Measurements from ENCODE around the gene CA5B.
"Not testable (repeated sequence)": the region's sequence is repeated elsewhere in the genome, so short reads cannot be mapped to it uniquely, and the experiment has no call there.

Gene CA5B, protein sequence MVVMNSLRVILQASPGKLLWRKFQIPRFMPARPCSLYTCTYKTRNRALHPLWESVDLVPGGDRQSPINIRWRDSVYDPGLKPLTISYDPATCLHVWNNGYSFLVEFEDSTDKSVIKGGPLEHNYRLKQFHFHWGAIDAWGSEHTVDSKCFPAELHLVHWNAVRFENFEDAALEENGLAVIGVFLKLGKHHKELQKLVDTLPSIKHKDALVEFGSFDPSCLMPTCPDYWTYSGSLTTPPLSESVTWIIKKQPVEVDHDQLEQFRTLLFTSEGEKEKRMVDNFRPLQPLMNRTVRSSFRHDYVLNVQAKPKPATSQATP

DNA sequence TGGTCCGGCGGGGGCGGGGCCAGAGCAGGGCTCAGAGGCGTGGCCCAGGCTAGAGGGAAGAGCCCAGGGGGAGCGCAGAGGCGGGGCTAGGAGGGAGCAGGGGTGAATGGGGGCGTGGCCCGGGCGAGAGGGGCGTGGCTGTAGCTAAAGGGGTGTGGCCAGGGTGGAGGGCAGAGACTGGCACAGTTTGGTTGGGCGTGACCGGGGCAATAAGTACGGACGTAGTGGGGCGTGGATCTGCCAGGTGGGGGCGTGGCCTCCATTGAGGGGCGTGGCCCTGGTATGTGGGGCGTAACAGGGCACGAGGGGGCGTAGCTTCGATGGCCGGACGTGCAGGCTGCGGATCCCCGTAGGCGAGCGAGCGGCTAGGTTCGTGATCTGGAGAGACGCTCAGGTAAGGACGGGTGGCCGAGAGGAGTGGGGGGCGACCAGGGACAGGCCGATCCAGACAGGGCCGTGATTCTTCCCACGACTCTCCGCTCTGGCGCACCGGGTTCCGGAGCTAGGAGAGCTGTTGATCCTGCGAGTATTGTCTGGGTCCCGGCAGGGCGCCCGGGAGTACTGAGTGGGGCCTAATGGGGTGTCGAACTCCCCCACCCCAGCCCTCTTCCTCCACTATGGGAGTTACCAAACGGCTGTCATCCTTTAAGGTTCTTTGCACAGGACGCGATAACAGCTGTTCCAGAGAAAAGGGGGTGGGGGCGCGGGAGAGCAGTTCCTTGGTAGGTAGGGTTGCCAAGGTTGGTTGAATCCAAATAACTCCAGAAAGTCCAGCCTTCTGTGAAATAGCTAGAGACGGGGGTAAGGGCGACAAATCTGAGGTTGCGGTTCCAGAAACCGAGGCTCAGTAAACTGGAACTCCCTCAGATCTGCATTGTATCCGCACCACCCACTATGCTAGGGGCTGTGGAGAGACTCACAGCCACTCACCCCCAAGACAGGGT lies at the start of gene CA5B:
Gene CA5B, plus strand, starts transcription at position 312 of the 944 bp plus-strand sequence. CDS start 11,754 bp downstream, outside the sequence.
- peak; percentile 87 for DNase-seq

DNA sequence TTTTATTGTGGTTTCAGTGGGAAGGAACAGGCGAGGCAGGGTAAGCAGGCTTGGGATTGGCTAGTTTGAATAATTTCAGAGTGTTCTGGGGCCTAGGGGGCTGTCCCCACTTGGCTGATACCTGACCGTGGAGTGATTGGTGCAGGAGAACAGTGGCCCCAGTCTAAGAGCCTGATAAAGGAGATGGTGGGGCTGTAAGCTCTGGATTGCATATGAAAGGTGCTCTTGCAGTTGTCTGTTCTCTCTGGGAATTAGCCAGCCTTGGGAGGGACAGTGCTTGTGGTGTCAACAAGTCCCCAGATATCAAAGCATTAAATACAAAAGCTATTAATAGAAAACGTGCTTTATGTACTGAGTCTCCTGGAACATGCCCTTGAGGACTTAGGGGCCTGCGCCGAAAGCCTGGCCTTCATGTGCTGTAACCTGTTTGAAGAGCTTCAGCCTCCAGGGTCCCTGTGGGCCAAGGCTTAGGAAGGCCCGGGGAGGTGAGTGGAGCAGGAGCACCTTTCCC lies 43.1 kb upstream of the CA5B start:
- no peak for DNase-seq

DNA sequence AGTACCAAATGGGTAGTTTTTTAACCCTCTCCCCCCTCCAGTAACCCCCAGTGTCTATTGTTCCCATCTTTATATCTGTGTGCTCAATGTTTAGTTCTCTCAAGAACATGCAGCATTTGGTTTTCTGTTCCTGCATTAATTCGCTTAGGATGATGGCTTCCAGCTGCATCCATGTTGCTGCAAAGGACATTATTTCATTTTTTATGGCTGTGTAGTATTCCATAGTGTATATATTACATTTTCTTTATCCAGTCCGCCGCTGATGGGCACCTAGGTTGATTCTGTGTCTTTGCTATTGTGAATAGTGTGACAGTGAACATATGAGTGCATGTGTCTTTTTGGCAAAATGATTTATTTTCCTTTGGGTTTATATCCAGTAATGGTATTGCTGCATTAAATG lies 41.6 kb upstream of the CA5B start:
- no peak for DNase-seq

DNA sequence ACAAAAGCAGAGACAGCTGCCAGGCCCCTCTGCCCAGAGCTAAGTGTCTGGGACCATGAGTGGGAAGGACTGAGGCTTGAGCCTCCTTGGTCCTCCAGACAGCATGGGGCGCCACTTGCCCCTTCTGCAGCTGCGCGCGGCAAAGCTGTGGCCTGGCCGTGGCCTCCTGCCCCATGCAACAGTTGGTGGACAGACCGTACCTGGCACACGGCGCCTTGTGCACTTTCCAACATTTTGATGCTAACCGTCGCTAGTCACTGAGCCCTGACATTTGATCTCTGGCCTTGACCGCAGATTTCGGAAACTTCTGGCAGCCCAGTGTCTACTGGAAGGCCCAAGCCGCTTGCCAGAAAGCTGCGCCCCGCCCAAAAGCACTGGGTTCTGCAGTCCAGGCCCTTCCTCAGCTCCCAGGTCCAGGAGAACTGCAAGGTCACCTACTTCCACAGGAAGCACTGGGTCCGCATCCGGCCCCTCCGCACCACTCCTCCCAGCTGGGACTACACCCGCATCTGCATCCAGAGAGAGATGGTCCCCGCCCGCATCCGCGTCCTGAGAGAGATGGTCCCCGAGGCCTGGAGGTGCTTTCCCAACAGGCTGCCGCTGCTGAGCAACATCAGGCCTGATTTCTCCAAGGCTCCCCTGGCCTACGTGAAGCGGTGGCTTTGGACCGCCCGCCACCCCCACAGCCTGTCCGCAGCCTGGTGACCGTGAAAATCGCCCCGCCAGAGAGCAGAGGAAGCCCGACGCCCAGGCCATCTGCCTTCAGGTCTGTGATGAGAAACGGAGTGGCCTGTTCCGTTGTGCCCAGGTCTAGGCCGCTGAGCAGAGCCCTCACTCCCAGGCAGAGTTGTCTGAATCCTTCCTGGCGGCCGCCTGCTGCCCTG lies 35.3 kb upstream of the CA5B start:
- no peak for DNase-seq

DNA sequence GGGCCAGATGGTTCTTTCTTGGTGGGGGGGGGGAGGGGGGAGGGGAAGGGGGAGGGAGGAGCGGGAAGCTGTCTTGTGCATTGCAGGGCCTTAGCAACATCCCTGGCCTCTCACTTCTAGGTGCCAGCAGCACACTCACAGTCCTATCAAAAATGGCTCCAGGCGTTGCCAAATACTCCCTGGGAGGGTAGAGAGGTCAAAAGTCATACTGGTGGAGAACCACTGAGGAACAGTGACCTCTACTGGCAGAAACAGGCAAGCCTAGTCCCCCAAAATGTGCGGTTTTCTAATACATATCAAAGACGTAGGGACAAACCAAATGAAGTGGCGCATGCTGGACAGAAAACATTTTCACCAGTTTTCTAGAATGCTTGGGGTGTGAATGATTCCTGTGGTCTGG lies 34.3 kb upstream of the CA5B start:
- not testable (repeated sequence) for DNase-seq

DNA sequence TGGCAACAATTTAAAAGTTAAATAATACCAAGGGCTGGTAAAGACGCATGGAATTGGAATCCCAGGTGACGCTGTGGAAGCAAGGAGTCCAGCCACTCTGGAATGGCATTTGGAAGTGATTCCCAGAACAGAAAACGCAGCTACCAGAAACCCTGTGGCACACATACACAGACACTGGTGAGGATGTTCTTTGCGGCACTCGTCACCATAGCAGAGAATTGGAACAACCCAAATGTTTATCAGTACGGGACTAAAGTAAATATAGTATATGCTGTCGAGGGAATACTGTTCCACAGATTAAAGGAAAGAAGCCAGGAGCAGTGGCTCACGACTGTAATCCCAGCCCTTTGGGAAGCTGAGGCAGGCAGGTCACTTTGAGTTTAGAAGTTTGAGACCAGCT lies 33.8 kb upstream of the CA5B start:
- not testable (repeated sequence) for DNase-seq

DNA sequence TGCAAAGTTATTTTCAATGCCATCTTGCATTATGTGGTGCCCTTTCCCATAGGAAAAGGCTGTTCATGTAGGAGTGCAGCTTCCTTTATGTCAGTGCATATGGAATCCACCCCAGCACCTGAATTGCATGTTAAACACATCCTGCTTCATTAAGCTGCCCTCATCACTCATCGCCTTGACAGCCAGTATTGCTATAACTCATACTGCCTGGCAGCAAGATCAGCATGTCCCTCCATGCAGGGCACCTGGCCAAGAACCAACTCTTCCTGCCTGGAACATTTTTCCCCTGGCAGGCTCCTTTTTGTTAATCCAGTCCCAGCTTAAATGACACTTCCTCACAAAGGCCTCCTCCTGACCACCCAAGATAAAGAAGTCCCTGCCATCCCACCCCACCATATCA lies 23.5 kb upstream of the CA5B start:
- DNase-seq = no peak

DNA sequence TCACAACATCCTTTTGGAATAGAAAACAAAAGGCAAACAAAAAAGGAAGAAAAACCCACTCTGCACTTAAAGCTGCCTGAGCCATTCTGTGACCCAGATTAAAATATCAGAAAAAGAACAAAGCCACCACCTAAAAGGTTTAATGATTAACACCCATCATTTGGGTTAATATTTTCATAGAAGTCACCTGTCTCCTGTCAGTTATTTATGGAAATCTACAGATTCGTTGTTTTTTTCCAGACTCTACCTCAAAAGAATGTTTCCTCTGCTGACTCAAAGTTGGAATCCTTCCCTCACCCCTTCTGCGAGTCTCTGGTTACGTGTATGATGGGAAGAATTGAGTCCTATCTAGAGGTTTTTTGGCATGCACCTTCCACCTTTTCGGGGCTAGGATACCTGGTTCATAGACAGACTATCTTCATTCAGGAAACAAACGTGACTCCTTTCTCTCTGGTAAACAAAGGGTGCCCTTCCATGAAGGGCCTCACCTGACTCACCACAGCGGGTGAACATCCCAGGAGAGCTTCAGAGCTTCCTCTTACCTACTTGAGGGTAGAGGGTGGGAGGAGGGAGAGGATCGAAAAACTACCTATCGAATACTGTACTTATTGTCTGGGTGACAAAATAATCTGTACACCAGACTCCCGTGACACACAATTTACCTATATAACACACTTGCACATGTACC lies 19.6 kb upstream of the CA5B start:
- DNase-seq = no peak

DNA sequence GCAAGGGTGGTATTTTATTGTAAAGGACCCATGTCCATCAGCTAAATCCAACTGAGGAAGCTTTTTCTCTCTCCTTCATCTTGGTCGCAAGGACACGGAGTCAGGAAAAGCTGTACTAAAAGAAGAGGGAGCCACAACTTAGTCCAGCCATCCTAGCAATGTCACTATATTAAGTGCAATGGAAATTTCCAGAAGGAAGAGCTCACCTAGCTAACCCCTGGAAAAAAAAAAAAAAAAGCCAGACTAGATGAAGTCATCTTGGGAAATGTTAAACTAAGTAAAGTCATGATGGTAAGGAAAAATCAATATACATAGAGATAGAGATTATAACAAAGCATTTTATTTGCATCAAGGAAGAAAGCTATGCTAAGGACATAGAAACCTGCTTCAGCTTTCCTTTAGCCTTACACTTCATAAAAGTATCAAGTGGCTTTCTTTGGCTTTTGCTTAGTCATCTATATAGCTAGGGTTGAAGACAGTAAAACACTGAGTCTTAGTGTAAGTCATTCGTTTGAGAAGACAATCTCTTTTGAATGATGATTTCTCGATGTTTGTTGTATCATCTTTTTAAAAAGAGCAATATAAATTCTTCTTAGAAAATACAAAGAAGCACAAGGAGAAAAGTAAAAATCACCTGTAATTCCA lies 18.6 kb upstream of the CA5B start:
- no peak for DNase-seq

DNA sequence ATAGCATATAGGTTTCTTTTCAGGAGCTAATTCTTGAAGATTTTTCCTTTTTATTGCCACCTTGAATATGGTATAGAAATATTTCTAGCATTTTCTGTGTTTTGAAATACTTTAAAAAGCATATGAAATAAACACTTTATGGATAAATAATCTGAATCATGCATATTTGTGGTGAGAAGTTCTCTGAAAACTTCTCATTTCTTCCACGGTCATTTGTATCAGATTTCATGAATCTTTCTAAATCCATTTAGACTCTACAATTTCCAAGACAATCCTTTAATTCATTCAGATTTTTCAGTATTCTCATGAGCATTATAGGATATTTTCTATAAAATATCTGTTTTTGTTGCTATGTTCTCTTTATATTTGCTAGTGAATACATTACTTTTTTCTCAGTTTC lies 16.2 kb upstream of the CA5B start:
- no peak for DNase-seq

DNA sequence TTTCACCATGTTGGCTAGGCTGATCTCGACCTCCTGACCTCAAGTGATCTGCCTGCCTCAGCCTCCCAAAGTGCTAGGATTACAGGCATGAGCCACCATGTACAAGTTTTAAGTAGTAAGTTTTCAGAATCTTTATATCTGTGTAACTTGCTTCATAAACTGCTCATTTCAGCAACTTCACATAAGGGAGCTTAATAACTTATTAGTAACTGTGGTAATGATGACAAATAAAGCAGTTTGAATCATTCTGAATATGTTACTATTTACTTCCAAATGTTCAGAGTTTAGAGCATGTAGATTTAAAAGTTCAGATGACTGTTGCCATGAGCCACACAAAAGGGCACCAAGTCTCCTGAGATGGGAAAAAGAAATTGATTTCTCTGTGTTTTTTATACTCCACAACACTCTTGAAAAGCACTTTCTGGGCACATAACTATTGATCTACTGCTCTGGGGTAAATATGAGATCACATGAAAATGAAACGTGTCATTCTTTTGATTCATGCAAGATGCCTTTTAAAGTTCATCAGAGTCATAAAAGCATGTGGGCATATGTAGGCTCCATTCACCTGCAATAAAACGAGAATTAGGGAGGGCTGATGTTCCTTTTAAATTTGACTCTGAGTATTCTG lies 14.1 kb upstream of the CA5B start:
- no peak for DNase-seq

DNA sequence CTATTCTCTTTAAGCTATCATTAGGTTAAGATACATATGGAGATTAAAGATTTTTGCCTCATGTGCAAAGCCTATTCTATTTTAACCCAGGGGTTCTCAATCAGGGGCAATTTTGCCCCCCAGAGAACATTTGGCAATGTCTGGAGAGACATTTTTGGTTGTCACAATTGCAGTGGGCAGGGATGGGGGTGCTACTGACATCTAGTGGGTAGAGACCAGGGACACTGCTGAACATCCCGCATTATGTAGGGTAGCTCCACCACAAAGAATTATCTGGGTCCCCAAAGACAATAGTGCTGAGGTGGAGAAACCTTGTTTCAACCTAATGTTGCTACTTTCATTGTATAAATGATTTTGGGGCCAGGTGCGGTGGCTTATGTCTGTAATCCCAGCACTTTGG lies 13.2 kb upstream of the CA5B start:
- DNase-seq = no peak

DNA sequence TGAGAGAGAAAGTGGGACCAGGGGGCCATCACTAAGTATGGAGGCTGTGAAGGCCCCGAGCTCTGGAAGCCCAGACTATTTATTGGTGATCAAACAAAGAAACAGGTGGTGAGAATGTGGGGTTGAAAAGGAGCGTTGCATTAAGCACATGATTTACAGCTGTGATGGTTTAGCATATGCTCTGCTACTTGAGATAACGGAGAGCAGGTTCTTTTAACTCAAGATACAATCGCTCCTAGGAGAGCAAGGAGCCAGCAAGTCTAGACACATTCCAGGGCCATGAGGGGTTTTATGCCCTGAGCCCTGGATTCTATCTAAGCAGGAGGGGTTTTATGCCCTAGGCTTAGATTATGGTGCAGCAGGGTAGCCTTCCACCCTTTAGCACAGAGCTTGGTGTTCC lies 6.7 kb upstream of the CA5B start:
- DNase-seq = not testable (repeated sequence)

DNA sequence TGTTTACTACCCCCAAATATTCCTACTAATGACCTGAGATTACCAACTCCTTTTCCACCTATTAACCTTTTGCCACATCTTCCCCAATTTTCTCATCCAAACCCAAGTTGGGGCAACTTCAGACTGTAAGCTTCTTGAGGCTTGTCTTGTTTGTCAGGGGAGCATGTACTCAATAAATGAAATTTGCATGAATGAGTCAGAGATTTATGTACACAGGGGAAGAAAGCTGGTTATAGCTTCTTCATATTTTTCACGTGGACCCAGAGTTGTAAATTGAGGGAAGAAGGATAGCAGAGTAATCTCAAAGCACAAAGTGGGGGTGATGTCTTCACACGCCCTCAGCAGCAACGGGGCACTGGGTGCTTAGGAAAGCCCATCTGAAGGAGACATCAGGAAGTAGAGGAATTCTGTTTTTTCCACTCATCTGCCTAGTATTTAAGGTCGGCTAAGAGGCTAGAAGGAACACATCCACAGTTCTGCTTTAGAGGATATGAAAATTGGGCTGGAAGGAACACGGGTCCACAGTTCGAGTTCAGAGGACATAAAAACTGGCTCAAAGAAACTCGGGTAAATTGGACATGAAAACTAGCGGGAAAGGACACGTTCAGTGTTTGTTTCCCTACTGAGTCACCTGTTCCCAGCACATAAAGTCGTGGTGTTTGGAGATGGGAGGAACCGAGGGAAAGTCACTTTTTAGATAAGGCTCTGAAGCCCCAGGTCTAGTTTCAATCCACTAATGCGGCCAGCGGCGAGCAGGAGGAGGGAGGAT lies 696 bp upstream of the CA5B start:
- no peak for DNase-seq

DNA sequence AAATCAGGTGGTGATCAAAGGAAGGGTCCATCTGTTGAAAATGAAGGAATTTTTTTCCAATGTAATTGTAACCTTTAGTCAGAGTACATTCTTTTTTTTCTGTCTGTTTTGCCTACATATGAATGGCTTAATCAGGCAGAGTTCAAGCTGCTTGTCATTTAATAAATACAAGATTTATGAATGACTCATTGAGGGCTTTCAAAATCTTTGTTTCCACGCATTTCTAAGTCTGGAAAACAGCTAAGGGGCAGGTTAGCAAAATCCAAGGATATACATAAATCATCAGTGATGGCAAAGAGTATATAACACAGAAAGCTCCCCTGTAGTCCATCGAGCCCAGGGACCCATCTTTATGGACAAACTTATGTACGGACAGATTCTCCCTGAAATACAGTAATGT lies 1.8 kb downstream of the CA5B start:
- DNase-seq = no peak

DNA sequence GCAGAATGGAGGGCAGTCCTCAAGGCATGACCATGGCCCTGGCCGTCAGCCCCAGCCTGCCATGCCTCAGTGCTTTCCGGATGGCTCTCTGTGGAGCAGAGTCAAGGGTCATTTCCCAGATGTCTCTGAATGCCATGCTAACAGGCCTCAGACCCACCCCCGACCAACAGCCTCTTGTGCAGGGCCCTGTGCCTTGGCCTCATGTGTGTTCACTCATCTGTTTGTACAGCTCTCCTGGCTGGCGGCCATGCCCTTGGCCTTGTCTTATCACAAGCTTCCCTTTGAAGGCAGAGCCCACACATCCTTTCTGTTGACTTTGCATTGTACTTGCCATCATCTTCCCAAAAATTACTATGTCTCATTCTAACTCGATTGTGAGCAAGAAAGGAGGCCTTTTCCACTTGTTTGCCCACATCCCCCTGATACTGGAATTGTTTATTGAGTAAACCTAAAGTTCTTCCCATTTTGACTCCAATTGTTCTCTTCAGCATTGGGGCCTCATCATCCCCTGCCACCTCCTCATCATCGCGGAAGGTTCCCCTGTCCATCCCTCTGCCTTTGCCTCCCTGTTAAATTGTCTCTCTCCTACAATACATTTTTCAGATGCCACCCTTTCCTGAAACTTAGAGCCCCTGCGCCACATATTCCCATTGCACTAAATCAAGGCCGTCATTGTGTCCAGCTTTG lies 6.3 kb downstream of the CA5B start:
- no peak for DNase-seq

DNA sequence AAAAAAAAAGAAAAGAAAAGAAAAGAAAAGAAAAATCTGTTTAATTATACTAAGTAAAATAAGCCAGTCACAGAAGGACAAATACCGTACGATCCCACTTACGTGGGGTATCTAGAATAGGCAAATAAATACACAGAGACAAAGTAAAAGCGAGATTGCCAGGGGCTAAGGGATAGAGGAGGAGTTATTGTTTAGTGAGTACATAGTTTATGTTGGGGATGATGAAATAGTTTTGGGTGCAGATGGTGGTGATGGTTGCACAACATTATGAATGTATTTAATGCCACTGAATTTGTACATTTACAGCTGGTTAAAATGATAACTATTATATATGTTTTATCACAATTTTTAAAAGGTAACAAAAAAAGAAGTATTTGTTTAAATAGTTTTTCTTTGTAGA lies 7.1 kb downstream of the CA5B start:
- no peak for DNase-seq

DNA sequence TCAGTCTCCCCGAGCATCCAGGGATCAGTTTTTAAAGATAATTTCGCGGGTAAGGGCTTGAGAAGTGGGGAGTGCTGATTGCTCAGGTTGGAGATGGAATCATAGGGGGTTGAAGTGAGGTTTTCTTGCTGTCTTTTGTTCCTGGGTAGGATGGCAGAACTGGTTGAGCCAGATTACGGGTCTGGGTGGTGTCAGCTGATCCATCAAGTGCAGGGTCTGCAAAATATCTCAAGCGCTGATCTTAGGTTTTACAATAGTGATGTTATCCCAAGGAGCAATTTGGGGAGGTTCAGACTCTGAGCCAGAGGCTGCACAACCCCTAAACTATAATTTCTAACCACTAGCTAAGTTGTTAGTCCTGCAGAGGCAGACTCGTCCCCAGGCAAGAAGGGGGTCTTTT lies 8.6 kb downstream of the CA5B start:
- not testable (repeated sequence) for DNase-seq

DNA sequence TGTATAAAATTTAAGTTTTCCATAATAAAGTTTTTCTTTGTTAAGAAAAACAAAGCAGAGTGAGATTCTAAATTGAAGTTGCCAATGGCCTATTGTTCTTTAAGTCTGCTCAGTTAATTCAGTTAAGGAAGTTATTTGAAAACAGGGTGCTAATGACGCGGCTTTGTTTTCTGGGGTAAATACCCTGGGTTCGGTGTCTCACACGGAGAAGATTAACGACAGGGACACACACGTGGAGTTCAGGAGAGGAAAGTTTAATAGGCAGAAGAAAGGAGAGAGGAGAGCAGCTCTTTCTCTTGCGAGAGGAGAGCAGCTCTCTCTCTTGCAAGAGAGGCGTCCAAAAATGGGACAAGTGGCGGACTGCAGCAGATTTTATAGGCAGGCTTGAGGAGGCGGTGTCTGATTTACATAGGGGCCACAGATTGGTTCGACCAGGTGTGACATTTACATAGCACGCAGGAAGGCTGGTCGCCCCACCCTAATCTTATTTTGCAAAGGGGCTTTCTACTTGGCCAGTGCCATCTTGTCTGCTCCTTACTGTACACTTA lies 9.6 kb downstream of the CA5B start:
- no peak for DNase-seq
